ENCODE measurements around the gene SIVA1. TPM values are rescaled to one million over a fixed set of nuclear protein-coding genes. Genes with fewer than 3 reads are reported as not detected.

Gene SIVA1
- total and polyA plus RNA-seq, 9 donors = 2.4 to 385 (median 91.6) TPM

GRCh38 chr14:104755621-104756020, 2.7 kb downstream of the SIVA1 start:
- no peaks in the 10 kb centered on the region for H3K9me3 ChIP-seq
- H3K4me3 ChIP-seq = no peak overlapping the region
- H3K27me3 ChIP-seq = no peaks in the 10 kb centered on the region
- no peaks in the 10 kb centered on the region for H3K36me3 ChIP-seq
- H3K27ac ChIP-seq = no peak overlapping the region
- TF ChIP-seq EP300 (IDR thresholded peaks at IDR 0.05) (no peak), POLR2A (IDR thresholded peaks at IDR 0.05) (no peak), CTCF (IDR thresholded peaks at IDR 0.05) (no peak)
- peaks cover 13% of the 10 kb centered on the region for H3K4me1 ChIP-seq (ENCODE audit: insufficient read depth)
- DNase-seq = no peak
- WGBS, 3 donors = 63 to 69% (median 63%) methylated on average over 11 of the region's 11 CpGs
- intact Hi-C loops (cut with DNase I) = no loop called here

- no peak overlapping the region for H3K4me3 ChIP-seq
- peaks cover 13% of the 10 kb centered on the region for H3K4me1 ChIP-seq (ENCODE audit: insufficient read depth)
- H3K27me3 ChIP-seq = no peaks in the 10 kb centered on the region
- no peak for DNase-seq
- H3K27ac ChIP-seq = no peak overlapping the region
- intact Hi-C loops (cut with DNase I) = no loop called here
- TF ChIP-seq EP300 (IDR thresholded peaks at IDR 0.05) = no peak
- TF ChIP-seq CTCF (IDR thresholded peaks at IDR 0.05) = no peak
- no peak for TF ChIP-seq POLR2A (IDR thresholded peaks at IDR 0.05)
- H3K36me3 ChIP-seq = no peaks in the 10 kb centered on the region
- WGBS, 3 donors = 78 to 81% (median 79%) methylated on average over 25 to 27 of the region's 27 CpGs
- H3K9me3 ChIP-seq = no peaks in the 10 kb centered on the region
Measured at GRCh38 chr14:104756477-104757237, 3.7 kb downstream of the SIVA1 start.

GRCh38 chr14:104757238-104757585, 4.3 kb downstream of the SIVA1 start:
- H3K4me3 ChIP-seq = no peak overlapping the region
- H3K9me3 ChIP-seq = no peaks in the 10 kb centered on the region
- DNase-seq = no peak
- WGBS, 3 donors = 80 to 88% (median 85%) methylated on average over 10 of the region's 10 CpGs
- intact Hi-C loops (cut with DNase I) = no loop called here
- H3K4me1 ChIP-seq (ENCODE audit: insufficient read depth) = peaks cover 9% of the 10 kb centered on the region
- no peak overlapping the region for H3K27ac ChIP-seq
- H3K36me3 ChIP-seq = no peaks in the 10 kb centered on the region
- TF ChIP-seq POLR2A (IDR thresholded peaks at IDR 0.05) (no peak), EP300 (IDR thresholded peaks at IDR 0.05) (no peak), CTCF (IDR thresholded peaks at IDR 0.05) (no peak)
- no peaks in the 10 kb centered on the region for H3K27me3 ChIP-seq

- intact Hi-C loops (cut with DNase I) = no loop called here
- H3K36me3 ChIP-seq = no peaks in the 10 kb centered on the region
- peaks cover 9% of the 10 kb centered on the region for H3K4me1 ChIP-seq (ENCODE audit: insufficient read depth)
- no peak for DNase-seq
- no peaks in the 10 kb centered on the region for H3K27me3 ChIP-seq
- no peak for TF ChIP-seq EP300 (IDR thresholded peaks at IDR 0.05)
- no peak for TF ChIP-seq CTCF (IDR thresholded peaks at IDR 0.05)
- no peak for TF ChIP-seq POLR2A (IDR thresholded peaks at IDR 0.05)
- H3K9me3 ChIP-seq = no peaks in the 10 kb centered on the region
- WGBS, 3 donors = 84 to 89% (median 88%) methylated on average over 19 of the region's 19 CpGs
- no peak overlapping the region for H3K4me3 ChIP-seq
- H3K27ac ChIP-seq = no peak overlapping the region
Measured at GRCh38 chr14:104757681-104758392, 4.9 kb downstream of the SIVA1 start.
